Activated T-helper 2 cell treated with anti-CD3 and anti-CD28 coated beads, Interferon-gamma antibody, Interleukin-2, Interleukin-4, amounts not matched to agents 10 μg/mL and 5 μg/mL and 100 μg/mL, durations not matched to agents 14 hours and 24 hours and 36 hours (primary cell): ENCODE measurements around the gene CFAP97D1. TPM values are rescaled to one million over a fixed set of nuclear protein-coding genes. Genes with fewer than 3 reads are reported as not detected.
"Not testable (repeated sequence)": the region's sequence is repeated elsewhere in the genome, so short reads cannot be mapped to it uniquely, and the experiment has no call there.

ENCODE experiments used
- DNase-seq: peaks from one replicate; pipeline ENCODE4 v3.0.0; 2021; ENCODE audit warnings: low spot score
- H3K27ac Mint-ChIP-seq: one replicate; pipeline ENCODE4 v1.8.0; 2021; ENCODE audit warnings: mixed read lengths
- H3K27me3 Mint-ChIP-seq: one replicate; pipeline ENCODE4 v1.8.0; 2021; ENCODE audit warnings: low read depth, mixed read lengths
- H3K36me3 Mint-ChIP-seq: one replicate; pipeline ENCODE4 v1.8.0; 2021; ENCODE audit warnings: low read depth, mixed read lengths
- H3K4me1 Mint-ChIP-seq: one replicate; pipeline ENCODE4 v1.8.0; 2021; ENCODE audit warnings: low read depth, mixed read lengths
- H3K4me3 Mint-ChIP-seq: one replicate; pipeline ENCODE4 v1.8.0; 2021; ENCODE audit warnings: low read depth, mild to moderate bottlenecking, moderate library complexity, mixed read lengths
- H3K9me3 Mint-ChIP-seq: one replicate; pipeline ENCODE4 v1.8.0; 2021; ENCODE audit warnings: mixed read lengths
- intact Hi-C: fragments of 100-400 bp; cut with micrococcal nuclease; formaldehyde crosslinking; loops from one replicate; pipeline ENCODE4 v1.15.1; 2023
- total RNA-seq: library from RNA; stranded (reverse); gene quantifications from 2 replicates; pipeline ENCODE4 v1.2.3, GENCODE V29; 2022

The CFAP97D1 gene
- total RNA-seq, 1 donor from 2014 or later: not detected

GRCh38 chr17:43789482-43789881 lies 9.2 kb downstream of the CFAP97D1 start:
- DNase-seq: no peak
- H3K27ac Mint-ChIP-seq: no peak overlapping the region
- no peaks in the 10 kb centered on the region for H3K9me3 Mint-ChIP-seq
- H3K4me1 Mint-ChIP-seq: no peaks in the 10 kb centered on the region
- H3K36me3 Mint-ChIP-seq: no peaks in the 10 kb centered on the region
- H3K27me3 Mint-ChIP-seq: peaks cover 20% of the 10 kb centered on the region
- intact Hi-C loops: no loop called here
- no peak overlapping the region for H3K4me3 Mint-ChIP-seq

- Mint-ChIP-seq H3K27ac (no peak overlapping the region), H3K9me3 (no peaks in the 10 kb centered on the region), H3K4me3 (no peak overlapping the region), H3K27me3 (peaks cover 25% of the 10 kb centered on the region), H3K4me1 (no peaks in the 10 kb centered on the region), H3K36me3 (no peaks in the 10 kb centered on the region)
- intact Hi-C loops: no loop called here
- DNase-seq: no peak
These were observed 10.2 kb downstream of the CFAP97D1 start for GRCh38 chr17:43790311-43790940.

GRCh38 chr17:43791589-43791988 lies 11.4 kb downstream of the CFAP97D1 start:
- H3K36me3 Mint-ChIP-seq: no peaks in the 10 kb centered on the region

GRCh38 chr17:43792668-43793067 lies 12.4 kb downstream of the CFAP97D1 start:
- H3K4me1 Mint-ChIP-seq, H3K4me3 Mint-ChIP-seq, H3K36me3 Mint-ChIP-seq, H3K9me3 Mint-ChIP-seq, DNase-seq, H3K27ac Mint-ChIP-seq, intact Hi-C loops: not testable (repeated sequence)
- H3K27me3 Mint-ChIP-seq: peaks cover 31% of the 10 kb centered on the region

More at GRCh38 chr17:43791589-43791988, 11.4 kb downstream of the CFAP97D1 start:
- H3K27ac Mint-ChIP-seq: no peak overlapping the region
- peaks cover 29% of the 10 kb centered on the region for H3K27me3 Mint-ChIP-seq
- H3K9me3 Mint-ChIP-seq: no peaks in the 10 kb centered on the region
- H3K4me1 Mint-ChIP-seq: no peaks in the 10 kb centered on the region
- intact Hi-C loops: no loop called here
- no peak for DNase-seq
- H3K4me3 Mint-ChIP-seq: no peak overlapping the region

- H3K36me3 Mint-ChIP-seq, DNase-seq, H3K9me3 Mint-ChIP-seq, H3K27ac Mint-ChIP-seq, H3K4me3 Mint-ChIP-seq, H3K4me1 Mint-ChIP-seq, intact Hi-C loops: not testable (repeated sequence)
- peaks cover 36% of the 10 kb centered on the region for H3K27me3 Mint-ChIP-seq
These were observed 17.8 kb downstream of the CFAP97D1 start for GRCh38 chr17:43798024-43798423.

GRCh38 chr17:43799047-43799446 lies 18.8 kb downstream of the CFAP97D1 start:
- intact Hi-C loops: no loop called here
- Mint-ChIP-seq H3K27ac (no peak overlapping the region), H3K4me3 (no peak overlapping the region), H3K36me3 (no peaks in the 10 kb centered on the region), H3K27me3 (peaks cover 39% of the 10 kb centered on the region), H3K4me1 (no peaks in the 10 kb centered on the region), H3K9me3 (no peaks in the 10 kb centered on the region)
- no peak for DNase-seq

GRCh38 chr17:43800736-43801135 lies 20.5 kb downstream of the CFAP97D1 start:
- no peaks in the 10 kb centered on the region for H3K4me1 Mint-ChIP-seq
- no peak overlapping the region for H3K4me3 Mint-ChIP-seq
- H3K9me3 Mint-ChIP-seq: no peaks in the 10 kb centered on the region
- peaks cover 40% of the 10 kb centered on the region for H3K27me3 Mint-ChIP-seq
- intact Hi-C loops: no loop called here
- H3K36me3 Mint-ChIP-seq: no peaks in the 10 kb centered on the region
- DNase-seq: no peak
- no peak overlapping the region for H3K27ac Mint-ChIP-seq

GRCh38 chr17:43801844-43802243 lies 21.6 kb downstream of the CFAP97D1 start:
- intact Hi-C loops: no loop called here
- H3K9me3 Mint-ChIP-seq: no peaks in the 10 kb centered on the region

GRCh38 chr17:43803758-43804157 lies 23.5 kb downstream of the CFAP97D1 start:
- H3K36me3 Mint-ChIP-seq: no peaks in the 10 kb centered on the region
- no peaks in the 10 kb centered on the region for H3K4me1 Mint-ChIP-seq
- intact Hi-C loops: no loop called here
- H3K4me3 Mint-ChIP-seq: no peak overlapping the region
- H3K27me3 Mint-ChIP-seq: peaks cover 28% of the 10 kb centered on the region
- H3K27ac Mint-ChIP-seq: no peak overlapping the region
- no peaks in the 10 kb centered on the region for H3K9me3 Mint-ChIP-seq
- no peak for DNase-seq

More at GRCh38 chr17:43801844-43802243, 21.6 kb downstream of the CFAP97D1 start:
- Mint-ChIP-seq H3K36me3 (no peaks in the 10 kb centered on the region), H3K27ac (no peak overlapping the region), H3K27me3 (peaks cover 32% of the 10 kb centered on the region), H3K4me3 (no peak overlapping the region), H3K4me1 (no peaks in the 10 kb centered on the region)
- DNase-seq: no peak

GRCh38 chr17:43805117-43805516 lies 24.9 kb downstream of the CFAP97D1 start:
- intact Hi-C loops: no loop called here
- H3K9me3 Mint-ChIP-seq: no peaks in the 10 kb centered on the region
- DNase-seq: no peak
- no peak overlapping the region for H3K4me3 Mint-ChIP-seq
- no peak overlapping the region for H3K27ac Mint-ChIP-seq
- H3K36me3 Mint-ChIP-seq: no peaks in the 10 kb centered on the region
- H3K27me3 Mint-ChIP-seq: peaks cover 26% of the 10 kb centered on the region
- H3K4me1 Mint-ChIP-seq: no peaks in the 10 kb centered on the region

GRCh38 chr17:43808076-43808475 lies 27.8 kb downstream of the CFAP97D1 start:
- Mint-ChIP-seq H3K4me1 (no peaks in the 10 kb centered on the region), H3K27me3 (peaks cover 25% of the 10 kb centered on the region), H3K36me3 (no peaks in the 10 kb centered on the region), H3K9me3 (no peaks in the 10 kb centered on the region), H3K27ac (no peak overlapping the region), H3K4me3 (no peak overlapping the region)
- intact Hi-C loops: no loop called here
- no peak for DNase-seq

GRCh38 chr17:43809121-43809520 lies 28.9 kb downstream of the CFAP97D1 start:
- H3K27ac Mint-ChIP-seq: no peak overlapping the region
- no peak for DNase-seq
- intact Hi-C loops: no loop called here

GRCh38 chr17:43810226-43810715 lies 30.0 kb downstream of the CFAP97D1 start:
- intact Hi-C loops: no loop called here
- Mint-ChIP-seq H3K4me3 (no peak overlapping the region), H3K27ac (no peak overlapping the region), H3K4me1 (no peaks in the 10 kb centered on the region), H3K9me3 (no peaks in the 10 kb centered on the region), H3K36me3 (no peaks in the 10 kb centered on the region), H3K27me3 (peaks cover 10% of the 10 kb centered on the region)
- DNase-seq: no peak

More at GRCh38 chr17:43809121-43809520, 28.9 kb downstream of the CFAP97D1 start:
- no peaks in the 10 kb centered on the region for H3K4me1 Mint-ChIP-seq
- H3K9me3 Mint-ChIP-seq: no peaks in the 10 kb centered on the region
- H3K36me3 Mint-ChIP-seq: no peaks in the 10 kb centered on the region
- H3K4me3 Mint-ChIP-seq: no peak overlapping the region
- peaks cover 14% of the 10 kb centered on the region for H3K27me3 Mint-ChIP-seq
